ENCODE measurements around the gene HMCES. TPM values are rescaled to one million over a fixed set of nuclear protein-coding genes. Genes with fewer than 3 reads are reported as not detected.

HMCES gene
- total and polyA plus RNA-seq, 2 of the 13 experiments (the other 11 are each of a cell fraction or from before 2014, with no cell fraction given), result 16.1 to 37.5 TPM

- H3K9me3 ChIP-seq (ENCODE audit: low read length), result no peaks in the 10 kb centered on the region
- CTCF ChIA-PET (ENCODE audit: low intra/inter-chr PET ratio, low total read pairs), result no interaction called here
- no peaks in the 10 kb centered on the region for H3K79me2 ChIP-seq (ENCODE audit: insufficient read depth, low read length)
- in situ Hi-C loops (cut with HindIII; ENCODE audit: extremely low pct_ligation_motif_present, low pct_unique_long_range_greater_than_20kb) (no loop called here), intact Hi-C loops (cut with micrococcal nuclease; ENCODE audit: unreplicated experiment) (no loop called here)
- DNase-seq (ENCODE audit: low spot score) (no peak), ATAC-seq (peak; percentile 26; the same call in 2 of the 3 replicates), FAIRE-seq (peak; percentile 68)
- no peak overlapping the region for H3K9ac ChIP-seq (ENCODE audit: insufficient read depth, low read depth, low read length)
- no peak overlapping the region for H2AFZ ChIP-seq (ENCODE audit: low read length)
- WGBS (ENCODE audit: low lambda C conversion rate), result 42% methylated on average over 10 of the region's 14 CpGs
- BruUV-seq (replicated peaks), result no TSS peak
- peaks cover 29% of the 10 kb centered on the region for H3K4me1 ChIP-seq (ENCODE audit: insufficient read depth, low read length)
- H3K4me2 ChIP-seq (ENCODE audit: low read depth, low read length), result no peak overlapping the region
- TF ChIP-seq SIN3A (IDR thresholded peaks at IDR 0.05; ENCODE audit: borderline replicate concordance, low read depth, low read length) (no peak), ZNF768 (CRISPR knock-in tag; IDR thresholded peaks at IDR 0.05) (peak; percentile 92), RELA (CRISPR knock-in tag; IDR thresholded peaks at IDR 0.05) (no peak)
- TF ChIP-seq, protein P1, sequence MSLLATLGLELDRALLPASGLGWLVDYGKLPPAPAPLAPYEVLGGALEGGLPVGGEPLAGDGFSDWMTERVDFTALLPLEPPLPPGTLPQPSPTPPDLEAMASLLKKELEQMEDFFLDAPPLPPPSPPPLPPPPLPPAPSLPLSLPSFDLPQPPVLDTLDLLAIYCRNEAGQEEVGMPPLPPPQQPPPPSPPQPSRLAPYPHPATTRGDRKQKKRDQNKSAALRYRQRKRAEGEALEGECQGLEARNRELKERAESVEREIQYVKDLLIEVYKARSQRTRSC (CRISPR knock-in tag; IDR thresholded peaks at IDR 0.05; ENCODE audit: low read depth), result no peak
- H3K27me3 ChIP-seq (ENCODE audit: control insufficient read depth in 1 of 2, insufficient read depth in 2 of 2, low read length in 2 of 2), result peaks cover 2 to 53% of the 10 kb centered on the region in 2 experiments; a peak in 4 of 5 replicates
- H3K4me3 ChIP-seq (replicated peaks in 1 of 3; ENCODE audit: insufficient read depth in 1 of 3, low read depth in 2 of 3, low read length in 3 of 3), result no peak overlapping the region
- no peaks in the 10 kb centered on the region for H4K20me1 ChIP-seq (ENCODE audit: insufficient read depth, low read length)
- POLR2A ChIA-PET, result interaction anchor here (0.9 kb wide), 1 partner anchor 37 kb away, joined by 3 read pairs; a partner anchor contains a TSS
- H3K36me3 ChIP-seq (replicated peaks in 1 of 2; ENCODE audit: control insufficient read depth in 1 of 2, insufficient read depth in 2 of 2, low read length in 2 of 2), result no peaks in the 10 kb centered on the region
- no peak overlapping the region for H3K27ac ChIP-seq (ENCODE audit: extremely low read length, insufficient read depth, low read length)
These were observed 74.2 kb downstream of the HMCES start for GRCh38 chr3:129352650-129353588.

- Histone ChIP-seq H3K4me3 (replicated peaks in 1 of 3; ENCODE audit: insufficient read depth in 1 of 3, low read depth in 2 of 3, low read length in 3 of 3) (no peak overlapping the region), H2AFZ (ENCODE audit: low read length) (no peak overlapping the region), H3K27me3 (ENCODE audit: control insufficient read depth in 1 of 2, insufficient read depth in 2 of 2, low read length in 2 of 2) (peaks cover 4 to 53% of the 10 kb centered on the region in 2 experiments; a peak in 4 of 5 replicates), H3K79me2 (ENCODE audit: insufficient read depth, low read length) (no peaks in the 10 kb centered on the region), H3K4me2 (ENCODE audit: low read depth, low read length) (no peak overlapping the region), H3K36me3 (replicated peaks in 1 of 2; ENCODE audit: control insufficient read depth in 1 of 2, insufficient read depth in 2 of 2, low read length in 2 of 2) (no peaks in the 10 kb centered on the region), H3K27ac (ENCODE audit: extremely low read length, insufficient read depth, low read length) (no peak overlapping the region), H3K9me3 (ENCODE audit: low read length) (no peaks in the 10 kb centered on the region), H3K4me1 (ENCODE audit: insufficient read depth, low read length) (peaks cover 29% of the 10 kb centered on the region), H3K9ac (ENCODE audit: insufficient read depth, low read depth, low read length) (no peak overlapping the region), H4K20me1 (ENCODE audit: insufficient read depth, low read length) (no peaks in the 10 kb centered on the region)
- in situ Hi-C loops (cut with HindIII; ENCODE audit: extremely low pct_ligation_motif_present, low pct_unique_long_range_greater_than_20kb) (no loop called here), intact Hi-C loops (cut with micrococcal nuclease; ENCODE audit: unreplicated experiment) (no loop called here)
- ChIA-PET POLR2A (interaction anchor here (0.9 kb wide), 1 partner anchor 37 kb away, joined by 3 read pairs; a partner anchor contains a TSS), CTCF (ENCODE audit: low intra/inter-chr PET ratio, low total read pairs) (no interaction called here)
- DNase-seq (ENCODE audit: low spot score) (no peak), FAIRE-seq (no peak), ATAC-seq (no peak)
- WGBS (ENCODE audit: low lambda C conversion rate), result 11% methylated on average over 3 of the region's 5 CpGs
- no TSS peak for BruUV-seq (replicated peaks)
- no peak for TF ChIP-seq HNRNPLL (IDR thresholded peaks at IDR 0.05; ENCODE audit: low read depth, low read length, poor library complexity, severe bottlenecking)
- TF ChIP-seq ZMAT3 (CRISPR knock-in tag; conservative IDR thresholded peaks at IDR 0.05), result no peak
- TF ChIP-seq CEBPB (IDR thresholded peaks at IDR 0.05; ENCODE audit: borderline replicate concordance, low read depth, low read length), result no peak
- TF ChIP-seq, protein P2, sequence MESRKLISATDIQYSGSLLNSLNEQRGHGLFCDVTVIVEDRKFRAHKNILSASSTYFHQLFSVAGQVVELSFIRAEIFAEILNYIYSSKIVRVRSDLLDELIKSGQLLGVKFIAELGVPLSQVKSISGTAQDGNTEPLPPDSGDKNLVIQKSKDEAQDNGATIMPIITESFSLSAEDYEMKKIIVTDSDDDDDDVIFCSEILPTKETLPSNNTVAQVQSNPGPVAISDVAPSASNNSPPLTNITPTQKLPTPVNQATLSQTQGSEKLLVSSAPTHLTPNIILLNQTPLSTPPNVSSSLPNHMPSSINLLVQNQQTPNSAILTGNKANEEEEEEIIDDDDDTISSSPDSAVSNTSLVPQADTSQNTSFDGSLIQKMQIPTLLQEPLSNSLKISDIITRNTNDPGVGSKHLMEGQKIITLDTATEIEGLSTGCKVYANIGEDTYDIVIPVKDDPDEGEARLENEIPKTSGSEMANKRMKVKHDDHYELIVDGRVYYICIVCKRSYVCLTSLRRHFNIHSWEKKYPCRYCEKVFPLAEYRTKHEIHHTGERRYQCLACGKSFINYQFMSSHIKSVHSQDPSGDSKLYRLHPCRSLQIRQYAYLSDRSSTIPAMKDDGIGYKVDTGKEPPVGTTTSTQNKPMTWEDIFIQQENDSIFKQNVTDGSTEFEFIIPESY (CRISPR knock-in tag; IDR thresholded peaks at IDR 0.05), result no peak
- TF ChIP-seq KDM4B (CRISPR knock-in tag; IDR thresholded peaks at IDR 0.05), result no peak
- TF ChIP-seq FOSL2 (CRISPR knock-in tag; IDR thresholded peaks at IDR 0.05), result no peak
- TF ChIP-seq TOE1 (CRISPR knock-in tag; IDR thresholded peaks at IDR 0.05), result no peak
- TF ChIP-seq ZNF709 (CRISPR knock-in tag; IDR thresholded peaks at IDR 0.05), result no peak
- TF ChIP-seq SMAD1 (CRISPR knock-in tag; IDR thresholded peaks at IDR 0.05; ENCODE audit: borderline replicate concordance, low read depth), result no peak
- TF ChIP-seq SMAD9 (CRISPR knock-in tag; IDR thresholded peaks at IDR 0.05), result no peak
- no peak for TF ChIP-seq HHEX (CRISPR knock-in tag; IDR thresholded peaks at IDR 0.05)
- no peak for TF ChIP-seq YEATS4 (CRISPR knock-in tag; IDR thresholded peaks at IDR 0.05; ENCODE audit: borderline replicate concordance)
- TF ChIP-seq ZNF329 (CRISPR knock-in tag; IDR thresholded peaks at IDR 0.05; ENCODE audit: low read depth), result no peak
These were observed 74.9 kb downstream of the HMCES start for GRCh38 chr3:129353589-129353941.
